ENCODE results near the gene SPATA9. TPM values are rescaled to one million over a fixed set of nuclear protein-coding genes. Genes with fewer than 3 reads are reported as not detected.
A peak's percentile ranks its signal among the peaks of the same experiment; 100 is the strongest.

Gene SPATA9
- total and polyA plus RNA-seq, 9 of the 15 experiments (the other 6 are each of a cell fraction or from before 2014, with no cell fraction given): 0.16 to 5.5 (median 0.39) TPM; not detected in 3

GRCh38 chr5:95647886-95648860 is 34.6 kb downstream of the SPATA9 start (continued):
- TF ChIP-seq CREB1 (IDR thresholded peaks at IDR 0.05): no peak; the same call in 1 of the 2 replicates
- TF ChIP-seq CREB1 (CRISPR knock-in tag; IDR thresholded peaks at IDR 0.05): 0 out of 2 replicates have a peak, but pooled peaks have one; percentile 17
- TF ChIP-seq SIX5 (IDR thresholded peaks at IDR 0.05; ENCODE audit: borderline replicate concordance in 1 of 2, insufficient read depth in 1 of 2, low read depth in 1 of 2, low read length in 2 of 2): no peak
- peak; percentile 16; the same call in 1 of the 2 replicates for TF ChIP-seq MTA2 (IDR thresholded peaks at IDR 0.05; ENCODE audit: low read depth)
- no peak for TF ChIP-seq DLX4 (CRISPR knock-in tag; IDR thresholded peaks at IDR 0.05)
- TF ChIP-seq MAFG (tag; conservative IDR thresholded peaks at IDR 0.05): peak; percentile 90
- TF ChIP-seq CREB3 (tag; conservative IDR thresholded peaks at IDR 0.05; ENCODE audit: low read depth): 0 out of 2 replicates have a peak, but pooled peaks have one; percentile 39
- TF ChIP-seq REST (IDR thresholded peaks at IDR 0.05; ENCODE audit: borderline replicate concordance): no peak
- no peak for TF ChIP-seq REST (CRISPR knock-in tag; IDR thresholded peaks at IDR 0.05; ENCODE audit: low read depth)
- TF ChIP-seq ESRRA (IDR thresholded peaks at IDR 0.05; ENCODE audit: borderline replicate concordance, low read depth): no peak
- TF ChIP-seq ZMIZ1 (IDR thresholded peaks at IDR 0.05; ENCODE audit: low read depth in 2 of 2, low read length in 2 of 2): no peak
- no peak for TF ChIP-seq ZSCAN29 (IDR thresholded peaks at IDR 0.05)
- no peak for TF ChIP-seq COPS2 (conservative IDR thresholded peaks at IDR 0.05)
